HepG2 (cell line): Measurements from ENCODE around the gene TLK2. TPM values are rescaled to one million over a fixed set of nuclear protein-coding genes. Genes with fewer than 3 reads are reported as not detected.

Experiments used
- ATAC-seq: fragments of 200-7000 bp; cut with Tn5 transposase; 3 replicates; pipeline ENCODE4 v1.9.1; 2020; ENCODE audit warnings: mild to moderate bottlenecking, moderate library complexity
- BruUV-seq: library from RNA; stranded (reverse); fragments of 400-500 nt; replicated peaks from 2 replicates; lab custom pipeline; 2021; lab: Mats Ljungman, UMichigan
- CTCF ChIA-PET: fragments of 300-600 bp; formaldehyde crosslinking; extraction: SDS; loops from one replicate; lab custom pipeline; 2021; ENCODE audit warnings: low total read pairs, inconsistent platforms, low intra/inter-chr PET ratio; lab: Yijun Ruan, JAX
- POLR2A ChIA-PET: fragments of 350-600 bp; sonication (Branson Sonifier 250); formaldehyde crosslinking; loops from one replicate; lab custom pipeline; 2020; ENCODE audit warnings: antibody characterized with exemption, inconsistent platforms; lab: Yijun Ruan, JAX
- DNase-seq: peaks from one replicate; pipeline ENCODE4 v3.0.0-alpha.2; 2015; ENCODE audit warnings: low spot score
- FAIRE-seq: peaks from 3 replicates; lab custom pipeline; 2011; peaks lifted over from hg19 to GRCh38; lab: Jason Lieb, UNC
- H2AFZ ChIP-seq: one replicate; pipeline ENCODE4 v1.6.1; 2011; ENCODE audit warnings: low read length, inconsistent platforms
- H3K27ac ChIP-seq: fragments of 300-600 bp; 3 replicates; pipeline ENCODE4 v1.8.0; 2011; ENCODE audit warnings: mixed run types, mild to moderate bottlenecking, mixed read lengths, low read length, inconsistent platforms; ENCODE audit not compliant: insufficient read depth; ENCODE audit errors: extremely low read length
- H3K27me3 ChIP-seq, 2 experiments: fragments of 200-600 bp in 1 of 2; 2 replicates in 1 of 2; 3 replicates in 1 of 2; pipeline versions ENCODE4 v1.6.0 to v1.8.0; 2011; ENCODE audit warnings: low read length in 2 of 2, mild to moderate bottlenecking in 2 of 2, moderate library complexity in 2 of 2, inconsistent platforms in 1 of 2; ENCODE audit not compliant: insufficient read depth in 2 of 2, control insufficient read depth in 1 of 2
- H3K36me3 ChIP-seq, 2 experiments: fragments of 200-600 bp in 1 of 2; replicated peaks in 1 of 2; 2 replicates in 1 of 2; 3 replicates in 1 of 2; pipeline versions ENCODE4 v1.5.1 to v1.8.0; 2011; ENCODE audit warnings: low read length in 2 of 2, inconsistent platforms in 1 of 2; ENCODE audit not compliant: insufficient read depth in 2 of 2, control insufficient read depth in 1 of 2
- H3K4me1 ChIP-seq: 2 replicates; pipeline ENCODE4 v1.5.1; 2012; ENCODE audit warnings: low read length, inconsistent platforms; ENCODE audit not compliant: insufficient read depth
- H3K4me2 ChIP-seq: 2 replicates; pipeline ENCODE4 v1.6.0; 2011; ENCODE audit warnings: low read depth, low read length, inconsistent platforms
- H3K4me3 ChIP-seq, 3 experiments: fragments of 200-600 bp in 1 of 3; sonication (generic), shearing (Covaris generic) in 1 of 3; replicated peaks in 1 of 3; 2 replicates each; pipeline ENCODE4 v1.5.1; 2011 to 2016; ENCODE audit warnings: low read length in 3 of 3, inconsistent platforms in 2 of 3, low read depth in 2 of 3, mild to moderate bottlenecking in 2 of 3, control low read depth in 1 of 3, mixed read lengths in 1 of 3; ENCODE audit not compliant: insufficient read depth in 1 of 3
- H3K79me2 ChIP-seq: one replicate; pipeline ENCODE4 v1.6.1; 2011; ENCODE audit warnings: low read length, inconsistent platforms; ENCODE audit not compliant: insufficient read depth
- H3K9ac ChIP-seq: 2 replicates; pipeline ENCODE4 v1.6.0; 2011; ENCODE audit warnings: mild to moderate bottlenecking, low read depth, low read length, inconsistent platforms; ENCODE audit not compliant: insufficient read depth
- H3K9me3 ChIP-seq: 2 replicates; pipeline ENCODE4 v1.5.1; 2012; ENCODE audit warnings: mild to moderate bottlenecking, low read length
- H4K20me1 ChIP-seq: 2 replicates; pipeline ENCODE4 v1.6.0; 2011; ENCODE audit warnings: inconsistent platforms, mild to moderate bottlenecking, low read length, moderate library complexity; ENCODE audit not compliant: insufficient read depth
- BHLHE40 ChIP-seq: IDR thresholded peaks from 2 replicates; pipeline ENCODE4 v1.6.1; 2011; ENCODE audit warnings: low read length, improper control_type of control experiment
- ETV6 ChIP-seq: sonication (generic); formaldehyde crosslinking; conservative IDR thresholded peaks from 2 replicates; pipeline ENCODE4 v1.4.0; 2020; ENCODE audit warnings: missing genetic modification reagents
- FLYWCH1 ChIP-seq: sonication (generic); formaldehyde crosslinking; IDR thresholded peaks from 2 replicates; pipeline ENCODE4 v1.8.1; 2023; ENCODE audit warnings: mild to moderate bottlenecking, missing genetic modification reagents
- FOXC1 ChIP-seq: sonication (generic); formaldehyde crosslinking; IDR thresholded peaks from 2 replicates; pipeline ENCODE4 v1.8.0; 2022; ENCODE audit warnings: mild to moderate bottlenecking, missing genetic modification reagents, borderline replicate concordance
- GATAD1 ChIP-seq: IDR thresholded peaks from 2 replicates; pipeline ENCODE4 v1.6.1; 2016; ENCODE audit warnings: missing genetic modification reagents, missing compliant biosample characterization
- NCOA5 ChIP-seq: sonication (generic); formaldehyde crosslinking; IDR thresholded peaks from 2 replicates; pipeline ENCODE4 v1.4.0; 2020; ENCODE audit warnings: missing genetic modification reagents
- NR2F2 ChIP-seq: IDR thresholded peaks from 2 replicates; pipeline ENCODE4 v1.6.1; 2012; ENCODE audit warnings: low read depth, inconsistent platforms, borderline replicate concordance
- POLR2G ChIP-seq: fragments of 200-400 bp; formaldehyde crosslinking; IDR thresholded peaks from 2 replicates; pipeline ENCODE4 v1.6.1; 2018; ENCODE audit warnings: mild to moderate bottlenecking, low read depth, low read length, moderate library complexity
- SAFB2 ChIP-seq: sonication (generic); formaldehyde crosslinking; IDR thresholded peaks from 2 replicates; pipeline ENCODE4 v1.5.1; 2020; ENCODE audit warnings: missing genetic modification reagents, low read depth, mild to moderate bottlenecking, borderline replicate concordance
- SIX1 ChIP-seq: sonication (generic); formaldehyde crosslinking; IDR thresholded peaks from 2 replicates; pipeline ENCODE4 v1.4.0; 2020; ENCODE audit warnings: missing genetic modification reagents, borderline replicate concordance
- SMAD3 ChIP-seq: sonication (generic); formaldehyde crosslinking; IDR thresholded peaks from 2 replicates; pipeline ENCODE4 v1.4.0; 2020; ENCODE audit warnings: missing genetic modification reagents
- TBL1XR1 ChIP-seq: fragments of 150-350 bp; IDR thresholded peaks from 2 replicates; pipeline ENCODE4 v1.6.1; 2014; ENCODE audit warnings: borderline replicate concordance, low read length; ENCODE audit not compliant: partially characterized antibody
- ZNF737 ChIP-seq: sonication (generic); formaldehyde crosslinking; IDR thresholded peaks from 2 replicates; pipeline ENCODE4 v1.5.0; 2020; ENCODE audit warnings: missing genetic modification reagents, mild to moderate bottlenecking, borderline replicate concordance
- ZNF775 ChIP-seq: sonication (generic); formaldehyde crosslinking; IDR thresholded peaks from 2 replicates; pipeline ENCODE4 v1.4.0; 2020; ENCODE audit warnings: missing genetic modification reagents, mild to moderate bottlenecking, moderate library complexity, borderline replicate concordance
- WGBS: methylation state at CpG from one replicate; pipeline ENCODE4 v1.1.6; 2017; ENCODE audit warnings: low lambda C conversion rate; 5-methylcytosine and 5-hydroxymethylcytosine counted together
- in situ Hi-C: cut with HindIII; loops from 2 replicates; pipeline ENCODE4 v1.10.0; 2017; ENCODE audit warnings: low pct_unique_long_range_greater_than_20kb; ENCODE audit not compliant: extremely low pct_ligation_motif_present
- intact Hi-C: fragments of 100-400 bp; cut with micrococcal nuclease; formaldehyde crosslinking; loops from one replicate; pipeline ENCODE4 v1.10.0; 2022; ENCODE audit not compliant: unreplicated experiment
- polyA plus RNA-seq, 8 experiments: library from polyadenylated mRNA; depleted of rRNA in 3 of 8; stranded (reverse) in 7 of 8; unstranded in 1 of 8; fragments of >200 nt; fragmentation: Illumina TruSeq in 4 of 8; extraction: Trizol in 4 of 8; gene quantifications; 2 replicates each; pipeline versions ENCODE4 v1.2.1 to v1.2.3, GENCODE V29; 2011 to 2016; ENCODE audit warnings: low read depth in 4 of 8, missing spikeins in 1 of 8, mixed read lengths in 1 of 8; ENCODE audit not compliant: insufficient read depth in 1 of 8
- total RNA-seq, 5 experiments: library from RNA; depleted of rRNA; stranded (reverse); fragments of >200 nt; fragmentation: Illumina TruSeq; extraction: Trizol; gene quantifications; 2 replicates each; pipeline ENCODE4 v1.2.3, GENCODE V29; 2016; ENCODE audit warnings: low read depth in 1 of 5

The TLK2 gene
- total and polyA plus RNA-seq, 2 of the 13 experiments (the other 11 are each of a cell fraction or from before 2014, with no cell fraction given): 58.7 to 60.8 TPM

DNA sequence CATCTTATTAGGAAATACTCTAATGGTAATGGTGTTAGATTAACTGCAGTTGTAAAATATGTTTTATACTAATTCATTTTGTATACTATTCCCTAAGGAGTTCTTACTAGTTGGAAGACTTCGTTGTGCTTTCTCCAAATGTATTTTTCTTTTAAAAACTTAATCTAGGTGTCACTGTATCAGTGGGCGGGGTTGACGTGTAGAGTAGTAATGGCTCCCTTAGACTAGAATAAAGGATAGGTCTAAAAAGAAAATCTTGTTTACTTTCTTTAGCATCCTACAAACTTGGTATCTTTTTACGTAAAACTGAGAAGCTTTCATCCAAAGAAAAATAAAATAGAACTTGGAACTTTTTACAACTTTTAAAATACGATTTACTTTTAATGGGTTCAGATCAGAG is 93.9 kb downstream of the TLK2 start (continued):
- no peak for TF ChIP-seq POLR2G
- no peak for TF ChIP-seq FOXC1 (CRISPR knock-in tag)
- TF ChIP-seq ETV6 (CRISPR knock-in tag): no peak
- TF ChIP-seq ZNF737 (CRISPR knock-in tag): no peak
- TF ChIP-seq, all 625 proteins: peak for 0

DNA sequence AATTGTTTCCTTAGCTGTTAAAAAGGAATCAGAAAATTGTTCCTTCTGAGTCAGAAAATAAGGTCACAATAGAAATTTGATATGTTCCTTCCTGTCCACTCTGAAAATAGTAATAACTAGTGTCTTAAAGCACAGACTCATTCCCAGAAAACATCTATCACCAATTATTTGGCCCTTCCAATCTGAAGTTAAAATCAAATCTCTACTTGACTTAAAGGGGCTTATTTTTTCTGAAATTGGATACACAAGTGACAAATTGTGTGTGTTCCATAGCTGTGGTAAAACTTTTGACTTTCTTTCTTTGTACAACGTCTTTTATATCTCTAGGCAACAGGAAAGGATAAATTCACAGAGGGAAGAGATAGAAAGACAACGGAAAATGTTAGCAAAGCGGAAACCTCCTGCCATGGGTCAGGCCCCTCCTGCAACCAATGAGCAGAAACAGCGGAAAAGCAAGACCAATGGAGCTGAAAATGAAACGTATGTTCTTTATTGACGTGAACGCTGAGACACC is 94.3 kb downstream of the TLK2 start:
- TF ChIP-seq SMAD3 (CRISPR knock-in tag) (no peak), GATAD1 (CRISPR knock-in tag) (no peak), NR2F2 (no peak), ZNF775 (no peak), SAFB2 (CRISPR knock-in tag) (no peak), SIX1 (no peak), FLYWCH1 (no peak), BHLHE40 (no peak), NCOA5 (CRISPR knock-in tag) (no peak), TBL1XR1 (no peak)
- ChIA-PET POLR2A (no interaction called here), CTCF (no interaction called here)
- Histone ChIP-seq H2AFZ (no peak overlapping the region), H3K27ac (no peak overlapping the region), H3K4me1 (no peaks in the 10 kb centered on the region), H3K4me2 (no peak overlapping the region), H3K36me3 (peaks cover 12 to 60% of the 10 kb centered on the region in 2 experiments), H3K79me2 (no peaks in the 10 kb centered on the region), H3K27me3 (no peaks in the 10 kb centered on the region), H3K9me3 (no peaks in the 10 kb centered on the region), H3K9ac (no peak overlapping the region), H4K20me1 (no peaks in the 10 kb centered on the region), H3K4me3 (no peak overlapping the region)
- ATAC-seq: no peak
- FAIRE-seq: no peak
- no peak for DNase-seq
- 98% methylated on average over 7 of the region's 7 CpGs for WGBS
- no TSS peak for BruUV-seq
- intact Hi-C loops (no loop called here), in situ Hi-C loops (no loop called here)
